ENCODE data around the gene SAA2.
"Not testable (repeated sequence)": the region's sequence is repeated elsewhere in the genome, so short reads cannot be mapped to it uniquely, and the experiment has no call there.

DNA sequence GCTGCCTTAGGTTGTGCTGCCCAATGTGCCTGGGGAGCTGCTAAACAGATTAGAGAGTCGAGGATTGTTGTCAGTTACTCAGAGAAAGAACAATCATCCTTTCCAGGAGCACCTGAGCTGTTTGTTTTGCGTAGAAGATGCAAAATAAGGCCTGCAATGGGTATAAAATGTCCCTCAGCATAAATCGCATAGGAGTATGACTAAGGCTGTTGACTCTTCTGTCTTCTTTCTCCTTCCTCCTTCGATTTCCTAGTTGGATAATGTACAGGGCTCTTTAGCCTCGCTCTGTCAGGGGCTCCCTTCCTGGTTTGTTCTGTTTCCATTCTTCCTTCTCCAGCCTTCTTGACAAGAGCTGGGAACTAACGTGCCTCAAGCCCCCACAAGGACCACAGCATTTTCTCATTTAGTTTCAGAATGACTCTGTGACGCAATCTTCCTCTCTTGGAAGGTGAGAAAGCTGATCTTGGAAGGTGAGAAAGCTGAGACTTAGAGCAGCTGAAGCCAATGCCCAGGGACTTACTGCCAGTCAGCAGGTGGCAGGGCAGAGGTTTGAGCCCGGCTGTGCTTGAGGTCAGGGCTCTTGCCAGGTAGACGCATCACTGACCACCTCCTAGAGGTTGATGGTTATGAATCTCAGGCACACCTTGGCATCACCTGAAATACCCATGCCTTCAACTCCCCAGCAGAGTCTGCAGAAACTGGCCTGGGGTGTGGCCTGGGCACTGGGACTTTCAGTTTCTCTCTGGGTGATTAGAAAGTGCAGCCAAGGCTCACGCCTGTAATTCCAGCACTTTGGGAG is 19.1 kb upstream of the SAA2 start:
- TF ChIP-seq, protein P1, sequence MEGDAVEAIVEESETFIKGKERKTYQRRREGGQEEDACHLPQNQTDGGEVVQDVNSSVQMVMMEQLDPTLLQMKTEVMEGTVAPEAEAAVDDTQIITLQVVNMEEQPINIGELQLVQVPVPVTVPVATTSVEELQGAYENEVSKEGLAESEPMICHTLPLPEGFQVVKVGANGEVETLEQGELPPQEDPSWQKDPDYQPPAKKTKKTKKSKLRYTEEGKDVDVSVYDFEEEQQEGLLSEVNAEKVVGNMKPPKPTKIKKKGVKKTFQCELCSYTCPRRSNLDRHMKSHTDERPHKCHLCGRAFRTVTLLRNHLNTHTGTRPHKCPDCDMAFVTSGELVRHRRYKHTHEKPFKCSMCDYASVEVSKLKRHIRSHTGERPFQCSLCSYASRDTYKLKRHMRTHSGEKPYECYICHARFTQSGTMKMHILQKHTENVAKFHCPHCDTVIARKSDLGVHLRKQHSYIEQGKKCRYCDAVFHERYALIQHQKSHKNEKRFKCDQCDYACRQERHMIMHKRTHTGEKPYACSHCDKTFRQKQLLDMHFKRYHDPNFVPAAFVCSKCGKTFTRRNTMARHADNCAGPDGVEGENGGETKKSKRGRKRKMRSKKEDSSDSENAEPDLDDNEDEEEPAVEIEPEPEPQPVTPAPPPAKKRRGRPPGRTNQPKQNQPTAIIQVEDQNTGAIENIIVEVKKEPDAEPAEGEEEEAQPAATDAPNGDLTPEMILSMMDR (IDR thresholded peaks at IDR 0.05), result not testable (repeated sequence)
- not testable (repeated sequence) for TF ChIP-seq ZFX (IDR thresholded peaks at IDR 0.05; ENCODE audit: borderline replicate concordance)
